Upper lobe of right lung (tissue), 1 donor: Measurements from ENCODE around the gene SORBS1. TPM values are rescaled to one million over a fixed set of nuclear protein-coding genes. Genes with fewer than 3 reads are reported as not detected.

Experiments used
- ATAC-seq: fragments of 200-7000 bp; cut with Tn5 transposase; one replicate; pipeline ENCODE4 v1.9.1; 2020; ENCODE audit warnings: mild to moderate bottlenecking, moderate library complexity
- DNase-seq: peaks from one replicate; pipeline ENCODE4 v3.0.0-alpha.2; 2020
- H3K27ac ChIP-seq: fragments of 200-600 bp; one replicate; pipeline ENCODE4 v1.8.0; 2022
- H3K27me3 ChIP-seq: fragments of 200-600 bp; one replicate; pipeline ENCODE4 v1.8.0; 2022; ENCODE audit warnings: mild to moderate bottlenecking
- H3K36me3 ChIP-seq: fragments of 200-600 bp; one replicate; pipeline ENCODE4 v1.8.0; 2022
- H3K4me1 ChIP-seq: fragments of 200-600 bp; one replicate; pipeline ENCODE4 v1.8.0; 2022
- H3K4me3 ChIP-seq: fragments of 200-600 bp; one replicate; pipeline ENCODE4 v1.8.0; 2022; ENCODE audit warnings: mild to moderate bottlenecking
- H3K9me3 ChIP-seq: fragments of 200-600 bp; one replicate; pipeline ENCODE4 v1.8.0; 2022
- CTCF ChIP-seq: fragments of 200-600 bp; IDR thresholded peaks from one replicate; pipeline ENCODE4 v1.8.0; 2022; ENCODE audit warnings: antibody characterized with exemption
- intact Hi-C: fragments of 100-400 bp; cut with DNase I; formaldehyde crosslinking; loops from one replicate; pipeline ENCODE4 v1.11.0; 2022
- total RNA-seq: library from RNA; stranded (reverse); fragmentation: NEBNext Ultra II Directional; extraction: Animal tissue kit (Norgen Biotek cat#: 25700); gene quantifications from one replicate; pipeline ENCODE4 v1.2.1, GENCODE V29; 2021
- donor health status: DM: no; HTN: yes; CAD: no; lungs with severe emphysema.

The SORBS1 gene
- total RNA-seq, 1 donor from 2014 or later, result 50.7 TPM

GRCh38 chr10:95560278-95561176, 644 bp downstream of the SORBS1 start:
- peak overlapping the region; percentile 86 for H3K4me3 ChIP-seq
- DNase-seq, result peak; percentile 78
- TF ChIP-seq CTCF, result no peak
- H3K27ac ChIP-seq, result peak overlapping the region; percentile 78
- intact Hi-C loops, result no loop called here
- no peaks in the 10 kb centered on the region for H3K27me3 ChIP-seq
- no peaks in the 10 kb centered on the region for H3K9me3 ChIP-seq
- H3K4me1 ChIP-seq, result peaks cover 3% of the 10 kb centered on the region
- peak; percentile 19 for ATAC-seq
- H3K36me3 ChIP-seq, result no peaks in the 10 kb centered on the region

- no peak for TF ChIP-seq CTCF
- peak overlapping the region; percentile 86 for H3K4me3 ChIP-seq
- no peaks in the 10 kb centered on the region for H3K9me3 ChIP-seq
- H3K4me1 ChIP-seq, result peaks cover 3% of the 10 kb centered on the region
- no peak for ATAC-seq
- no peaks in the 10 kb centered on the region for H3K36me3 ChIP-seq
- H3K27me3 ChIP-seq, result no peaks in the 10 kb centered on the region
- no peak for DNase-seq
- intact Hi-C loops, result no loop called here
- H3K27ac ChIP-seq, result peak overlapping the region; percentile 78
Measured at GRCh38 chr10:95559896-95560277, 1.3 kb downstream of the SORBS1 start.

GRCh38 chr10:95559471-95559870, 1.7 kb downstream of the SORBS1 start:
- Histone ChIP-seq H3K36me3 (no peaks in the 10 kb centered on the region), H3K27ac (no peak overlapping the region), H3K27me3 (no peaks in the 10 kb centered on the region), H3K4me1 (peaks cover 3% of the 10 kb centered on the region), H3K9me3 (no peaks in the 10 kb centered on the region), H3K4me3 (peak overlapping the region; percentile 86)
- TF ChIP-seq CTCF, result no peak
- intact Hi-C loops, result no loop called here
- DNase-seq (no peak), ATAC-seq (no peak)

GRCh38 chr10:95558593-95559320, 2.4 kb downstream of the SORBS1 start:
- intact Hi-C loops, result no loop called here
- Histone ChIP-seq H3K27me3 (no peaks in the 10 kb centered on the region), H3K4me3 (peak overlapping the region; percentile 86), H3K36me3 (no peaks in the 10 kb centered on the region), H3K4me1 (peaks cover 3% of the 10 kb centered on the region), H3K27ac (no peak overlapping the region), H3K9me3 (no peaks in the 10 kb centered on the region)
- ATAC-seq (no peak), DNase-seq (no peak)
- TF ChIP-seq CTCF, result no peak

GRCh38 chr10:95556994-95557767, 4.0 kb downstream of the SORBS1 start:
- intact Hi-C loops, result no loop called here
- H3K4me1 ChIP-seq, result peaks cover 3% of the 10 kb centered on the region
- H3K9me3 ChIP-seq, result no peaks in the 10 kb centered on the region
- no peaks in the 10 kb centered on the region for H3K27me3 ChIP-seq
- no peaks in the 10 kb centered on the region for H3K36me3 ChIP-seq
- DNase-seq, result no peak
- H3K27ac ChIP-seq, result no peak overlapping the region
- ATAC-seq, result no peak
- no peak for TF ChIP-seq CTCF
- H3K4me3 ChIP-seq, result no peak overlapping the region
